Mucosa of stomach (tissue), 1 donor: ENCODE data around the gene ZNF37A.

Experiments used
- H3K27me3 ChIP-seq: one replicate; pipeline ENCODE4 v1.7.0; 2013; ENCODE audit warnings: mild to moderate bottlenecking, low read length; ENCODE audit not compliant: control insufficient read depth, insufficient read depth
- H3K36me3 ChIP-seq: one replicate; pipeline ENCODE4 v1.7.0; 2013; ENCODE audit warnings: low read length; ENCODE audit not compliant: control insufficient read depth, insufficient read depth
- H3K4me1 ChIP-seq: one replicate; pipeline ENCODE4 v1.7.0; 2013; ENCODE audit warnings: mild to moderate bottlenecking, low read length; ENCODE audit not compliant: control insufficient read depth, insufficient read depth
- H3K4me3 ChIP-seq: one replicate; pipeline ENCODE4 v1.7.0; 2013; ENCODE audit warnings: low read length
- H3K9ac ChIP-seq: one replicate; pipeline ENCODE4 v1.7.0; 2013; ENCODE audit warnings: mild to moderate bottlenecking, low read length, moderate library complexity
- H3K9me3 ChIP-seq: one replicate; pipeline ENCODE4 v1.7.0; 2013; ENCODE audit warnings: mild to moderate bottlenecking, low read length, moderate library complexity; ENCODE audit not compliant: control insufficient read depth
- donor health status: Pancreatic carcinoma.

Gene ZNF37A

DNA sequence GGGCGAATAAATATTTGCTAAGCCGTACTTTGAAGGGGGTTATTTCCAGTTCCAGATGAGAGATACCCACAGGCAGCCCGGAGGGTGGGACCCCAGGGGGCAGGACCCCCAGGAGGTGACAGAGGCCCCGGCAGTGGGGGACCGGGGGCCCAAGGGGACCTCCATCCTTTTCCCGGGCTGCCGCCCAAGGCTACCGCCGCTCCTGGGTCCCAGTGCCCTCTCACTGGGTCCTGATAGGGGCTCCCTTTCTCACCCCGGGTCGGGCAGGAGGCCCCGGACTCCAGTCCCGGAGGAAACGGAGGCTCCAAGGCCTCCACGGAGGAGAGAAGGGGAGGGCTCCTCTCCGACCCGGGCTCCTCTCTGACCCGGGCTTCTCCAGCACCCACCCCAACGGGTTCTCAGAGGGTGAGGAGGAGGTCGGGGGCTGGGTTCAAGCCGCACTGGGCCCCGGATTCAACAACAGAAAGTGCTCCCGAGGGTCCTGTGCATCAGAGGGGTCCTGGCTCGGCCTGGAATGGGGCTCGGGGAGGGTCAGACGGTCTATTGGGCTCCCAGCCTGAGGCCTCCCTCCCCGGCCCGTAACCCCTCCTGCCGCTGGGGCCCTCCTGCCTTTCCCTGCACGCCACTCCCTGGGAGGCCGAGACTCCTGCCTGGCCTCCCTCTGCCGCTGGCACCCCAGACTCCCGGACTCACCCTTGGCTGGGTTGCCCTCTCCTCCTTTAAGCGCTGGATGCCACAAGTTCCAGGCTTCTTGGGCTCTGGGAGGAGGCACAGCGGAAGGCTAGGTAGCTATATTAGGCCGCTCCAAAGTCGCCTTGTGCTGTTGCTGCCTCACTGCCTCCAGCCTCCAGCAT is 62.5 kb downstream of the ZNF37A start:
- Histone ChIP-seq H3K9me3 (no peaks in the 10 kb centered on the region), H3K4me1 (no peaks in the 10 kb centered on the region), H3K27me3 (no peaks in the 10 kb centered on the region), H3K4me3 (no peak overlapping the region), H3K36me3 (no peaks in the 10 kb centered on the region), H3K9ac (no peak overlapping the region)

DNA sequence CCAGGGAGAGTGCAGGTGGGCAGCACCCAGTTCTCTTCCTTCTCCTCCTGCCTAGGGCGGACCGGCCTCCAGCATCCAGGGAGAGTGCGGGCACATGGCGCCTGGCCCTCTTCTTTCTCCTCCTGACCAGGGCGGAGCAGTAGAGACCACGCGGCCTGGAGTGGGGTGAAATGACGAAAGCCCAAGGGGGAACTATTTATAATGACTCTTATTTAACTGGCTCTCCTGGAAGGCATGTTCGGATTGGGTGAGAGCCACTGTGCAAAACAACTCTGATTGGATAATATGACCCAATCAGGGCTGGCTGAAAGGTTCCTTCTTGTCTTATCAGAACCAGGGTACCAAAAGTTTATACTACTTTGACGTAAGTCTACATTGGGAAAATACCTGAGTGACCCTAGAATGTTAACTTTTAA is 63.1 kb downstream of the ZNF37A start:
- Histone ChIP-seq H3K9ac (no peak overlapping the region), H3K4me1 (no peaks in the 10 kb centered on the region), H3K4me3 (no peak overlapping the region), H3K9me3 (no peaks in the 10 kb centered on the region), H3K27me3 (no peaks in the 10 kb centered on the region), H3K36me3 (no peaks in the 10 kb centered on the region)

DNA sequence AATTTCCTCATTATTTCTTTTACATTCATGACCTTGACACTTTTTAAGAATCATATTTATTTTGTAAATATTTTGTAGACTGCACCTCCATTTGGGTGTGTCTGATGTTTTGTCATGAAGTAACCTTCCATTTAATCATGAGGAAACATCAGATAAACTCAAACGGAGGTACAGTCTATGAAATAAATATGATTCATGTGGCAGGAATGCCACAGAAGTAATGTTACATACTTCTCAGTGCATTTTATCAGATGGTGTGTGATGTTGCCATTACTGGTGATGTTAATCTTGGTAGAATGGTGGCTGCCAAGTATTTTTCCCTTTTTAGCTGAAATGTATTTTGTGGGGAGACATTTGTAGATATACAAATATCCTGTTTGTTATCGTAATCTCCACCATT is 64.9 kb downstream of the ZNF37A start:
- no peak overlapping the region for H3K9ac ChIP-seq
- H3K9me3 ChIP-seq = no peaks in the 10 kb centered on the region
- no peak overlapping the region for H3K4me3 ChIP-seq
- no peaks in the 10 kb centered on the region for H3K4me1 ChIP-seq
- H3K27me3 ChIP-seq = no peaks in the 10 kb centered on the region
- no peaks in the 10 kb centered on the region for H3K36me3 ChIP-seq

DNA sequence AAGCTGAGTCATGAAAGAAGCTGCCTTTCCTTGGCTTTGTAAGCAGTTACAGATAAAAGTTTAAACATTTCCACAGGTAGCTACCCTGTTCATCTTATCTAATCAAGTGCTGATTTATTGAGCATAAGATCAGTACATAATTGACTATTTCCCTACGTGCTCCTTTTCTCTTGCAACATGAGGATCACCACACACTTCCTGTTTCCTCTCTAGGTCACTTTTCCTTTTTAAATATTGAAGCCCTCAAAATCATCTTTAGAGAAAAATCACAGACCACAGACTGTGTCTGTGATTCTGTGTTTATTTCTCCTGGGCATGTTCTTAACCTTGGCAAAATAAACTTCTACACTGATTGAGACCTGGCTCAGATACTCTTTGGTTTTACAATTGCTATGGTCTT is 69.5 kb downstream of the ZNF37A start:
- Histone ChIP-seq H3K9ac (no peak overlapping the region), H3K9me3 (no peaks in the 10 kb centered on the region), H3K4me1 (no peaks in the 10 kb centered on the region), H3K4me3 (no peak overlapping the region), H3K27me3 (no peaks in the 10 kb centered on the region), H3K36me3 (no peaks in the 10 kb centered on the region)

DNA sequence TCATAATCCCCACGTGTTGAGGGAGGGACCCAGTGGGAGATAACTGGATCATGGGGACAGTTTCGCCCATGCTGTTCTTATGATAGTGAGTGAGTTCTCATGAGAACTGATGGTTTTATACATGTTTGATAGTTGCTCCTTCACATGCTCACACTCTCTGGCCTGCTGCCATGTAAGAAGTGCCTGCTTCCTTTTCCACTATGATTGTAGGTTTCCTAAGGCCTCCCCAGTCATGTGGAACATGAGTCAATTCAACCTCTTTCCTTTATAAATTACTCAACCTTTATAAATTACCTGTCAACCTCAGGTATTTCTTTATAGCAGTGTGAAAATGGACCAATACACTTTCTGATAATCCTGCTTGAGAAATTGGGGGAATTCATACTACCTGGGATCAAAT is 80.2 kb downstream of the ZNF37A start:
- H3K27me3 ChIP-seq = no peaks in the 10 kb centered on the region
- H3K4me1 ChIP-seq = no peaks in the 10 kb centered on the region
- no peaks in the 10 kb centered on the region for H3K36me3 ChIP-seq
- no peak overlapping the region for H3K4me3 ChIP-seq
- no peak overlapping the region for H3K9ac ChIP-seq
- no peaks in the 10 kb centered on the region for H3K9me3 ChIP-seq

DNA sequence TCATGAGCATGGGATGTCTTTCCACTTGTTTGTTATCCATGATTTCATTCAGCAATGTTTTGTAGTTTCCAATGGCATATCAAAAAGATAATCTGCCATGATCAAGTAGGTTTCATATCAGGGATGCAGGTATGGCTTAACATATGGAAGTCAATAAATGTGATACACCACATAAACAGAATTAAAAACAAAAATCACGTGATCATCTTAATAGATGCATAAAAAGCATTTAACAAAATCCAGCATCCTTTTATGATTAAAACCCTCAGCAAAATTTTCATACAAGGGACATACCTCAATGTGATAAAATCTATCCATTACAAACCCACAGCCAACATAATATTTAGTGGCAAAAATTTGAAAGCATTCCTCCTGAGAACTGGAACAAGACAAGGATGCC is 90.3 kb downstream of the ZNF37A start:
- H3K36me3 ChIP-seq = no peaks in the 10 kb centered on the region
- H3K4me1 ChIP-seq = no peaks in the 10 kb centered on the region
- H3K9me3 ChIP-seq = no peaks in the 10 kb centered on the region
- no peaks in the 10 kb centered on the region for H3K27me3 ChIP-seq
- no peak overlapping the region for H3K4me3 ChIP-seq
- H3K9ac ChIP-seq = no peak overlapping the region
